ENCODE results near the gene GLS2. TPM values are rescaled to one million over a fixed set of nuclear protein-coding genes. Genes with fewer than 3 reads are reported as not detected.
"Not testable (repeated sequence)": the region's sequence is repeated elsewhere in the genome, so short reads cannot be mapped to it uniquely, and the experiment has no call there.

Gene GLS2
- total RNA-seq, 2 experiments from 2014 or later = 5.2 to 7.3 TPM

- CTCF ChIA-PET = interaction anchor here (2.0 to 3.9 kb wide), 3 partner anchors 14 to 91 kb away, joined by 6 to 35 read pairs (median 8); partner anchors contain the start of gene STAT2
- intact Hi-C loops (cut with micrococcal nuclease) = no loop called here
- Mint-ChIP-seq H3K27ac (no peak overlapping the region), H3K4me3 (peak overlapping the region; percentile 88), H3K36me3 (ENCODE audit: low read depth) (peaks cover 12% of the 10 kb centered on the region), H3K9me3 (no peaks in the 10 kb centered on the region), H3K27me3 (no peaks in the 10 kb centered on the region), H3K4me1 (ENCODE audit: low read depth) (peaks cover 17% of the 10 kb centered on the region)
- no peak for TF ChIP-seq CTCF (IDR thresholded peaks at IDR 0.05)
- ATAC-seq (no peak), DNase-seq (no peak)
- POLR2A ChIA-PET = interaction anchor here (0.8 to 2.5 kb wide), 9 partner anchors 11 to 192 kb away, joined by 3 to 12 read pairs (median 4); partner anchors contain the start of genes ANKRD52, CNPY2, IL23A and SPRYD4
Measured at GRCh38 chr12:56450241-56450640, 37.7 kb downstream of the GLS2 start.

GRCh38 chr12:56449622-56449984, 38.4 kb downstream of the GLS2 start:
- CTCF ChIA-PET = interaction anchor here (0.8 to 3.9 kb wide), 9 partner anchors 9 to 330 kb away, joined by 3 to 35 read pairs (median 4); partner anchors contain the start of genes ANKRD52 and STAT2

GRCh38 chr12:56448860-56449621, 38.9 kb downstream of the GLS2 start, which contains the start of gene TIMELESS:
TSS of gene TIMELESS (minus strand) at chr12:56449426. CDS start at chr12:56434170, 15,256 bp downstream.
- Mint-ChIP-seq H3K9me3 (peaks cover 6% of the 10 kb centered on the region), H3K27me3 (no peaks in the 10 kb centered on the region), H3K27ac (peak within 1 kb of the TSS; percentile 93), H3K36me3 (ENCODE audit: low read depth) (peaks cover 20% of the 10 kb centered on the region), H3K4me1 (ENCODE audit: low read depth) (peaks cover 24% of the 10 kb centered on the region), H3K4me3 (peak within 1 kb of the TSS; percentile 88)
- no peak for TF ChIP-seq CTCF (IDR thresholded peaks at IDR 0.05)
- DNase-seq = peak; percentile 86
- POLR2A ChIA-PET = interaction anchor here (0.6 to 2.5 kb wide), 19 partner anchors 12 to 180 kb away, joined by 3 to 14 read pairs (median 4); partner anchors contain the start of genes IL23A, PAN2, RBMS2 and SPRYD4
- CTCF ChIA-PET = interaction anchor here (0.8 to 3.9 kb wide), 14 partner anchors 9 to 330 kb away, joined by 3 to 35 read pairs (median 4); partner anchors contain the start of genes ANKRD52 and STAT2
- intact Hi-C loops (cut with micrococcal nuclease) = no loop called here
- ATAC-seq = peak; percentile 97

More at GRCh38 chr12:56449622-56449984, 38.4 kb downstream of the GLS2 start:
- Mint-ChIP-seq H3K27ac (peak overlapping the region; percentile 93), H3K4me1 (ENCODE audit: low read depth) (peaks cover 20% of the 10 kb centered on the region), H3K36me3 (ENCODE audit: low read depth) (peaks cover 15% of the 10 kb centered on the region), H3K4me3 (peak overlapping the region; percentile 88), H3K27me3 (no peaks in the 10 kb centered on the region), H3K9me3 (peaks cover 2% of the 10 kb centered on the region)
- TF ChIP-seq CTCF (IDR thresholded peaks at IDR 0.05) = no peak
- POLR2A ChIA-PET = interaction anchor here (0.8 to 2.5 kb wide), 15 partner anchors 11 to 191 kb away, joined by 3 to 14 read pairs (median 4); partner anchors contain the start of genes ANKRD52, IL23A, PAN2 and RBMS2
- ATAC-seq (no peak), DNase-seq (no peak)
- intact Hi-C loops (cut with micrococcal nuclease) = no loop called here

- H3K4me3 Mint-ChIP-seq; H3K27me3 Mint-ChIP-seq; CTCF ChIA-PET; POLR2A ChIA-PET; ATAC-seq; H3K27ac Mint-ChIP-seq; DNase-seq; H3K9me3 Mint-ChIP-seq; intact Hi-C loops (cut with micrococcal nuclease): not testable (repeated sequence)
- peaks cover 19% of the 10 kb centered on the region for H3K4me1 Mint-ChIP-seq (ENCODE audit: low read depth)
- H3K36me3 Mint-ChIP-seq (ENCODE audit: low read depth) = peaks cover 32% of the 10 kb centered on the region
Measured at GRCh38 chr12:56443208-56443607, 44.8 kb downstream of the GLS2 start.

- ATAC-seq = no peak
- Mint-ChIP-seq H3K27ac (no peak overlapping the region), H3K9me3 (no peaks in the 10 kb centered on the region), H3K4me3 (no peak overlapping the region), H3K4me1 (ENCODE audit: low read depth) (peaks cover 3% of the 10 kb centered on the region), H3K27me3 (no peaks in the 10 kb centered on the region), H3K36me3 (ENCODE audit: low read depth) (peaks cover 12% of the 10 kb centered on the region)
- POLR2A ChIA-PET = interaction anchor here (0.6 to 1.4 kb wide), 2 partner anchors 12 to 85 kb away, joined by 3 to 4 read pairs; no protein-coding TSS in a partner anchor
- DNase-seq = no peak
- TF ChIP-seq CTCF (IDR thresholded peaks at IDR 0.05) = no peak
- CTCF ChIA-PET = interaction anchor here (1.5 to 2.3 kb wide), 3 partner anchors 11 to 75 kb away, joined by 4 to 9 read pairs (median 4); no protein-coding TSS in a partner anchor
- intact Hi-C loops (cut with micrococcal nuclease) = no loop called here
Measured at GRCh38 chr12:56437430-56438176, 50.4 kb downstream of the GLS2 start.

All from activated CD8-positive, alpha-beta T cell treated with anti-CD3 and anti-CD28 coated beads for 36 hours (primary cell).